SJCRH30 (cell line): ENCODE measurements around the gene GAD2. TPM values are rescaled to one million over a fixed set of nuclear protein-coding genes. Genes with fewer than 3 reads are reported as not detected.
A peak's percentile ranks its signal among the peaks of the same experiment; 100 is the strongest.

ENCODE experiments used
- DNase-seq, 2 experiments: peaks; one replicate each; pipeline ENCODE4 v3.0.0-alpha.2; 2015 to 2020
- H3K27ac ChIP-seq: fragments of 250-450 bp; sonication (Bioruptor Pico); 2 replicates; pipeline ENCODE4 v1.5.1; 2020; ENCODE audit warnings: mild to moderate bottlenecking, moderate library complexity
- H3K27me3 ChIP-seq: fragments of 250-450 bp; sonication (Bioruptor Pico); 2 replicates; pipeline ENCODE4 v1.5.1; 2020; ENCODE audit warnings: mild to moderate bottlenecking, moderate library complexity
- H3K36me3 ChIP-seq: fragments of 250-450 bp; sonication (Bioruptor Pico); 2 replicates; pipeline ENCODE4 v1.5.1; 2020; ENCODE audit warnings: mild to moderate bottlenecking, moderate library complexity
- H3K4me1 ChIP-seq: fragments of 250-450 bp; sonication (Bioruptor Pico); 2 replicates; pipeline ENCODE4 v1.5.1; 2020; ENCODE audit warnings: mild to moderate bottlenecking, moderate library complexity
- H3K4me3 ChIP-seq: fragments of 250-450 bp; sonication (Bioruptor Pico); 2 replicates; pipeline ENCODE4 v1.5.1; 2020; ENCODE audit warnings: mild to moderate bottlenecking, moderate library complexity
- H3K9me3 ChIP-seq: fragments of 250-450 bp; sonication (Bioruptor Pico); replicated peaks from 2 replicates; pipeline ENCODE4 v1.5.1; 2020; ENCODE audit warnings: mild to moderate bottlenecking, moderate library complexity
- total RNA-seq: library from RNA; depleted of rRNA; stranded (reverse); fragments of >200 nt; shearing (Covaris generic); gene quantifications from 2 replicates; pipeline ENCODE4 v1.2.3, GENCODE V29; 2014

The GAD2 gene
- total RNA-seq, 1 experiment from 2014 or later = not detected

- Histone ChIP-seq H3K36me3 (no peaks in the 10 kb centered on the region), H3K27ac (no peak overlapping the region), H3K27me3 (peaks cover 17% of the 10 kb centered on the region; the same call in 1 of the 2 replicates), H3K4me1 (no peaks in the 10 kb centered on the region), H3K4me3 (no peak overlapping the region), H3K9me3 (no peaks in the 10 kb centered on the region)
- DNase-seq = no peak
These were observed 1.8 kb upstream of the GAD2 start for GRCh38 chr10:26214551-26215395.

- H3K36me3 ChIP-seq = no peaks in the 10 kb centered on the region
- H3K4me3 ChIP-seq = no peak overlapping the region
- H3K4me1 ChIP-seq = no peaks in the 10 kb centered on the region
- no peak for DNase-seq
- H3K9me3 ChIP-seq = no peaks in the 10 kb centered on the region
- H3K27me3 ChIP-seq = peaks cover 17% of the 10 kb centered on the region; the same call in 1 of the 2 replicates
- no peak overlapping the region for H3K27ac ChIP-seq
These were observed 1.1 kb upstream of the GAD2 start for GRCh38 chr10:26215396-26215934.

GRCh38 chr10:26215935-26216584 is 514 bp upstream of the GAD2 start:
- DNase-seq = no peak
- no peaks in the 10 kb centered on the region for H3K4me1 ChIP-seq
- no peak overlapping the region for H3K27ac ChIP-seq
- H3K27me3 ChIP-seq = peaks cover 15% of the 10 kb centered on the region
- H3K36me3 ChIP-seq = no peaks in the 10 kb centered on the region
- H3K9me3 ChIP-seq = no peaks in the 10 kb centered on the region
- no peak overlapping the region for H3K4me3 ChIP-seq

GRCh38 chr10:26217396-26218086 is 967 bp downstream of the GAD2 start:
- H3K4me3 ChIP-seq = no peak overlapping the region
- H3K4me1 ChIP-seq = no peaks in the 10 kb centered on the region
- H3K27ac ChIP-seq = no peak overlapping the region
- H3K9me3 ChIP-seq = no peaks in the 10 kb centered on the region
- no peaks in the 10 kb centered on the region for H3K36me3 ChIP-seq
- DNase-seq = no peak
- H3K27me3 ChIP-seq = peaks cover 21% of the 10 kb centered on the region

- Histone ChIP-seq H3K27me3 (peaks cover 21% of the 10 kb centered on the region), H3K9me3 (no peaks in the 10 kb centered on the region), H3K27ac (no peak overlapping the region), H3K36me3 (no peaks in the 10 kb centered on the region), H3K4me1 (no peaks in the 10 kb centered on the region), H3K4me3 (no peak overlapping the region)
- DNase-seq = no peak
These were observed 3.1 kb downstream of the GAD2 start for GRCh38 chr10:26219676-26220075.

- peaks cover 25% of the 10 kb centered on the region for H3K27me3 ChIP-seq
- no peak for DNase-seq
- H3K27ac ChIP-seq = no peak overlapping the region
- H3K4me1 ChIP-seq = no peaks in the 10 kb centered on the region
- no peak overlapping the region for H3K4me3 ChIP-seq
- no peaks in the 10 kb centered on the region for H3K36me3 ChIP-seq
- H3K9me3 ChIP-seq = no peaks in the 10 kb centered on the region
These were observed 4.3 kb downstream of the GAD2 start for GRCh38 chr10:26220901-26221300.

- Histone ChIP-seq H3K27ac (no peak overlapping the region), H3K4me1 (no peaks in the 10 kb centered on the region), H3K4me3 (no peak overlapping the region), H3K36me3 (no peaks in the 10 kb centered on the region), H3K9me3 (no peaks in the 10 kb centered on the region), H3K27me3 (peaks cover 25% of the 10 kb centered on the region)
- DNase-seq = no peak
These were observed 5.0 kb downstream of the GAD2 start for GRCh38 chr10:26221541-26221940.

- no peaks in the 10 kb centered on the region for H3K9me3 ChIP-seq
- no peak overlapping the region for H3K4me3 ChIP-seq
- no peak overlapping the region for H3K27ac ChIP-seq
- peaks cover 31% of the 10 kb centered on the region for H3K27me3 ChIP-seq
- H3K4me1 ChIP-seq = no peaks in the 10 kb centered on the region
- H3K36me3 ChIP-seq = no peaks in the 10 kb centered on the region
- DNase-seq = no peak
These were observed 6.0 kb downstream of the GAD2 start for GRCh38 chr10:26222563-26222962.

- H3K27me3 ChIP-seq = peaks cover 30% of the 10 kb centered on the region
- no peaks in the 10 kb centered on the region for H3K4me1 ChIP-seq
- H3K9me3 ChIP-seq = no peaks in the 10 kb centered on the region
- H3K4me3 ChIP-seq = no peak overlapping the region
- no peak for DNase-seq
- no peak overlapping the region for H3K27ac ChIP-seq
- H3K36me3 ChIP-seq = no peaks in the 10 kb centered on the region
These were observed 8.7 kb downstream of the GAD2 start for GRCh38 chr10:26225322-26225721.

- H3K9me3 ChIP-seq = no peaks in the 10 kb centered on the region
- no peak for DNase-seq
- H3K27ac ChIP-seq = no peak overlapping the region
These were observed 11.2 kb downstream of the GAD2 start for GRCh38 chr10:26227786-26228185.

GRCh38 chr10:26232174-26232573 is 15.6 kb downstream of the GAD2 start:
- H3K9me3 ChIP-seq = no peaks in the 10 kb centered on the region
- peaks cover 8% of the 10 kb centered on the region; the same call in 1 of the 2 replicates for H3K27me3 ChIP-seq
- H3K4me1 ChIP-seq = peaks cover 16% of the 10 kb centered on the region
- no peak overlapping the region for H3K27ac ChIP-seq
- H3K4me3 ChIP-seq = no peak overlapping the region
- H3K36me3 ChIP-seq = no peaks in the 10 kb centered on the region
- DNase-seq = no peak

More at GRCh38 chr10:26227786-26228185, 11.2 kb downstream of the GAD2 start:
- H3K36me3 ChIP-seq = no peaks in the 10 kb centered on the region
- H3K27me3 ChIP-seq = peaks cover 16% of the 10 kb centered on the region; the same call in 1 of the 2 replicates
- no peak overlapping the region for H3K4me3 ChIP-seq
- H3K4me1 ChIP-seq = no peaks in the 10 kb centered on the region

GRCh38 chr10:26235761-26236160 is 19.2 kb downstream of the GAD2 start:
- peak; percentile 50 to 80 for DNase-seq
- Histone ChIP-seq H3K4me3 (no peak overlapping the region), H3K27me3 (no peaks in the 10 kb centered on the region), H3K9me3 (no peaks in the 10 kb centered on the region), H3K27ac (peak overlapping the region; percentile 67), H3K4me1 (peaks cover 16% of the 10 kb centered on the region), H3K36me3 (no peaks in the 10 kb centered on the region)

GRCh38 chr10:26238378-26238777 is 21.8 kb downstream of the GAD2 start:
- Histone ChIP-seq H3K4me3 (no peak overlapping the region), H3K36me3 (no peaks in the 10 kb centered on the region), H3K27me3 (no peaks in the 10 kb centered on the region)

GRCh38 chr10:26242706-26243350 is 26.3 kb downstream of the GAD2 start:
- Histone ChIP-seq H3K27ac (no peak overlapping the region), H3K4me3 (no peak overlapping the region), H3K9me3 (no peaks in the 10 kb centered on the region), H3K36me3 (no peaks in the 10 kb centered on the region), H3K4me1 (peaks cover 2% of the 10 kb centered on the region; the same call in 1 of the 2 replicates), H3K27me3 (no peaks in the 10 kb centered on the region)
- peak in 1 of 2 experiments; percentile 50 for DNase-seq

More at GRCh38 chr10:26238378-26238777, 21.8 kb downstream of the GAD2 start:
- no peak for DNase-seq
- H3K9me3 ChIP-seq = no peaks in the 10 kb centered on the region
- H3K27ac ChIP-seq = no peak overlapping the region
- peaks cover 17% of the 10 kb centered on the region for H3K4me1 ChIP-seq
